Anterior cingulate cortex (tissue), 58 donors: ENCODE data around the gene RXFP2.

ENCODE experiments used
- DNase-seq, 58 donors: peaks; one replicate each; lab custom pipeline; 2025; lab: John Stamatoyannopoulos, UW

The RXFP2 gene

GRCh38 chr13:31815361-31816144 lies 76.2 kb downstream of the RXFP2 start:
- no peak for DNase-seq

GRCh38 chr13:31818236-31818635 lies 78.9 kb downstream of the RXFP2 start:
- no peak for DNase-seq

- peak in 2 of 58 donors; percentile 7 to 12 for DNase-seq
Measured at GRCh38 chr13:31824705-31825517, 85.6 kb downstream of the RXFP2 start.

GRCh38 chr13:31826521-31826920 lies 87.2 kb downstream of the RXFP2 start:
- no peak for DNase-seq

- DNase-seq = no peak
Measured at GRCh38 chr13:31827707-31828106, 88.4 kb downstream of the RXFP2 start.

- DNase-seq = peak in 1 of 58 donors; percentile 18
Measured at GRCh38 chr13:31835932-31836331, 96.6 kb downstream of the RXFP2 start.

- DNase-seq = no peak
Measured at GRCh38 chr13:31843044-31843443, 103.7 kb downstream of the RXFP2 start.

GRCh38 chr13:31846182-31846938 lies 107.0 kb downstream of the RXFP2 start:
- DNase-seq = peak in 57 of 58 donors; percentile 11 to 91 (median 74)

GRCh38 chr13:31846961-31847752 lies 107.8 kb downstream of the RXFP2 start:
- peak in 2 of 58 donors; percentile 18 to 25 for DNase-seq

- DNase-seq = peak in 1 of 58 donors; percentile 8
Measured at GRCh38 chr13:31848621-31849020, 109.3 kb downstream of the RXFP2 start.

GRCh38 chr13:31849206-31849605 lies 109.9 kb downstream of the RXFP2 start:
- DNase-seq = no peak

GRCh38 chr13:31850041-31850555 lies 110.8 kb downstream of the RXFP2 start:
- no peak for DNase-seq

GRCh38 chr13:31851216-31851615 lies 111.9 kb downstream of the RXFP2 start:
- no peak for DNase-seq
